Psoas muscle (tissue), 8 donors: ENCODE results near the gene KRTDAP. TPM values are rescaled to one million over a fixed set of nuclear protein-coding genes. Genes with fewer than 3 reads are reported as not detected.

Experiments used
- ATAC-seq, 4 donors: fragments of 200-7000 bp; cut with Tn5 transposase; one replicate each; pipeline ENCODE4 v1.9.1; 2020; ENCODE audit warnings: moderate library complexity in 3 of 4, mild to moderate bottlenecking in 2 of 4
- DNase-seq, 2 donors: peaks; one replicate each; pipeline ENCODE4 v3.0.0-alpha.2; 2020
- H3K27ac ChIP-seq: fragments of 200-600 bp; one replicate; pipeline ENCODE4 v1.8.0; 2022
- H3K27me3 ChIP-seq, 3 donors: fragments of 200-600 bp in 1 of 3; one replicate each; pipeline versions ENCODE4 v1.6.1 to v1.8.0; 2013 to 2022; ENCODE audit warnings: low read length in 2 of 3, mild to moderate bottlenecking in 2 of 3, moderate library complexity in 1 of 3; ENCODE audit not compliant: insufficient read depth in 3 of 3
- H3K36me3 ChIP-seq, 2 donors: fragments of 200-600 bp in 1 of 2; one replicate each; pipeline versions ENCODE4 v1.6.1 to v1.8.0; 2013 to 2022; ENCODE audit warnings: low read depth in 1 of 2, mild to moderate bottlenecking in 1 of 2, moderate library complexity in 1 of 2; ENCODE audit not compliant: insufficient read depth in 1 of 2
- H3K4me1 ChIP-seq: fragments of 200-600 bp; one replicate; pipeline ENCODE4 v1.8.0; 2022
- H3K4me3 ChIP-seq: fragments of 200-600 bp; one replicate; pipeline ENCODE4 v1.8.0; 2022; ENCODE audit warnings: mild to moderate bottlenecking
- H3K9me3 ChIP-seq: fragments of 200-600 bp; one replicate; pipeline ENCODE4 v1.8.0; 2022
- CTCF ChIP-seq: fragments of 200-600 bp; IDR thresholded peaks from one replicate; pipeline ENCODE4 v1.8.0; 2022; ENCODE audit warnings: antibody characterized with exemption
- WGBS, 3 donors: extraction: QIAGEN DNeasy Blood & Tissue Kit; methylation state at CpG; one replicate each; pipeline versions ENCODE4 v1.1.6 to v1.1.7; 2013; 5-methylcytosine and 5-hydroxymethylcytosine counted together
- intact Hi-C, 2 donors: fragments of 100-400 bp; cut with DNase I; formaldehyde crosslinking; loops; one replicate each; pipeline versions ENCODE4 v1.11.0 to v1.14.2; 2022
- polyA plus RNA-seq, 3 donors: library from polyadenylated mRNA; stranded (reverse); fragments of 200-250 nt; gene quantifications; one replicate each; pipeline ENCODE4 v1.2.3, GENCODE V29; 2013
- total RNA-seq, 4 donors: library from RNA; stranded (reverse); fragmentation: NEBNext Ultra II Directional in 2 of 4; extraction: Animal tissue kit (Norgen Biotek cat#: 25700) in 2 of 4; gene quantifications; one replicate each; pipeline versions ENCODE4 v1.2.1 to v1.2.4, GENCODE V29; 2021 to 2023
- donor health status: healthy with polysubstance abuse.
- donor health status: DM: no; HTN: no; CAD: no; lungs with moderate emphysema.
- donor health status: Bipolar disorder and iron deficiency.
- donor health status: healthy.
- donor health status: DM: yes; HTN: yes; CAD: no.
- donor health status: DM: no; HTN: no; CAD: no.
- donor health status: DM: no; HTN: no; CAD: no.
- donor health status: DM: yes; HTN: yes; CAD: no.

Gene KRTDAP
- total and polyA plus RNA-seq, 7 donors: not detected

DNA sequence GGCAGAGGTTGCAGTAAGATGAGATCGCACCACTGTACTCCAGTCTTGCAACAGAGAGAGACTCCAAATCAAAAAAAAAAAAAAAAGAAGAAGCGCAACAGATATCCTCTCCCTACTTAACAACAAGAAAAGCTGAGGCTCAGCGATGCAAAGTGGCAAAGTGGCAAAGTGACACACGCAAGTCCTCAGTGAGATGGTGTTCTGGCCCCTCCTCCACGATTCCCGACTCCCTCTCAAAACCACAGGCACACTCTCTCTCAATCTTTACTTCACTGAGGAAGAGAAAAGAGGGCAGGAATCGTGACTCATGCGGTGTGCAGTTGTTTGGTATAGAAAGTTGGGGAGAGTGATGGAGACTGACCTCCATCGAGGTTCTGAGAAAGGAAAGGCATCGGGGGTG lies 29.7 kb downstream of the KRTDAP start:
- Histone ChIP-seq H3K4me3 (no peak overlapping the region), H3K9me3 (no peaks in the 10 kb centered on the region), H3K36me3 (no peaks in the 10 kb centered on the region), H3K27me3 (peaks cover 0 to 2% (median 0%) of the 10 kb centered on the region in 3 donors), H3K4me1 (peaks cover 5% of the 10 kb centered on the region), H3K27ac (no peak overlapping the region)
- 87 to 93% (median 93%) methylated on average over 10 of the region's 10 CpGs for WGBS, 3 donors
- intact Hi-C loops: loop anchor here (10.0 kb wide), 1 partner anchor 106 kb away; the partner anchor contains the start of gene FFAR3 (in 2 of the 2)
- no peak for TF ChIP-seq CTCF
- no peak for ATAC-seq
- DNase-seq: peak in 1 of 2 donors; percentile 13

DNA sequence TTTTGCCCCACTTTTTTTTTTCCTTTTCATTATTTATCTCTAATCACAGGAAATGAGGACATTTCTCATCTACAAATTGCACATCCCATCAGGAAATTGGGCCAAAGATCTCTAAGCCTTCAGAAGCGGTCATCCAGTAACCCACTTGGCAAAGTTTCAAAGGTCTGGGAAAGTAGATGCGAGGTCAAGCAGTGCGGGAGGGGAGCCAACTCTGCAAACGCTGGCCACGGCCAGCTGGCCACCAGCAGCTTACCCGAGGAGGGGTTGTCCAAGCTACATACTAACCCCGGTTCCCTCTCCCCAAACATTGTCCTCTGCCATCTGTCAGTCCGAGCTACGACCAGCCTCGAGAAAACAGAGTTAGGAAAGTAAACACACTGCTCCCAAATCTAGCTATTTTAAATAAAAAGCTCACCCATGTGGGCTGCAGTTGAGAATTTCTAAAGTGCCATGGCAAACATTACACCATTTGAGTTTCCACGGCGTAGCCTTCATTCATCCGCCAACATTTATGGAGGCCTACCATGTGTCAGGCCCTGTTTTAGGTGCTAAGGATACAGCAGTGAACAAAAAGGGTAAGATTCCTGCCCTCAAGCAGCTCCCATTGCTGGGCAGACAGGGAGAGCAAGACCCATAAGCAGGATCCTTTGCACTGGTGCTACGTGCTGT lies 30.7 kb downstream of the KRTDAP start:
- no peak overlapping the region for H3K27ac ChIP-seq
- peaks cover 5% of the 10 kb centered on the region for H3K4me1 ChIP-seq
- H3K9me3 ChIP-seq: no peaks in the 10 kb centered on the region
- H3K4me3 ChIP-seq: no peak overlapping the region
- no peaks in the 10 kb centered on the region for H3K36me3 ChIP-seq
- DNase-seq (peak; percentile 43 to 77), ATAC-seq (peak in 2 of 4 donors; percentile 35 to 54)
- intact Hi-C loops: loop anchor here (10.0 kb wide), 1 partner anchor 105 kb away; the partner anchor contains the start of gene FFAR3 (in 2 of the 2)
- 13 to 17% (median 17%) methylated on average over 14 of the region's 14 CpGs for WGBS, 3 donors
- peaks cover 0 to 2% (median 0%) of the 10 kb centered on the region in 3 donors for H3K27me3 ChIP-seq
- no peak for TF ChIP-seq CTCF

DNA sequence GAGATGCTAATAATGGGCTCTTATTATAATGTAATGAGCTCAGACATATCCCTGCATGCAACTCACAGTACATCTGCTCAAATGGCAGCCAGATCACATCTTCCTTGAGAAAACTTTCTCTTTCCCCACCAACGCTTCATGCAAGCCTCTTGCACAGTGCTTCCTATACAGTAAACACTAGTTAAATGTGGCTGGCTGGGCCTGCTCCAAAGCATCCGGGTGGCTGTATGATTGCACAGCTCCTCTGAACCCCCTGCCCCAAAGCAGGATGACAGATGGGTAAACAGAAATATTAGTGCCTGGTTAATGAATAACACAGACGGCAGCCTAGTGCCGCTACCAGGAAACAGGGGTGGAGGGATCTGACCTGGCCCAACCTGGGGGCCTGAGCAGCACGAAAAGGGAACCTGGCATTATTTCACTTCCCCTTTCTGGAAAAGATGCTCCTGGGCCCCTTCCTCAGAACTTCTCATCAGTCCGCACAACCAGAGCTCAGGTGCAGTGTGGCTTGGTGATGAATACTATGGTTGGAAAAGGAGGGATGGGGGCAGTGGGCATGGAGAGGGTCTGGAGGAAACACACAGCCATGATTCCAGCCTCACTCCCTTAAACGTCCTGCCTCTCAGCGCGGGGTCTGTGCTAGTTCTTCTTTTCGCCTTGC lies 31.4 kb downstream of the KRTDAP start:
- DNase-seq (peak in 1 of 2 donors; percentile 12), ATAC-seq (no peak)
- no peak for TF ChIP-seq CTCF
- no peaks in the 10 kb centered on the region for H3K9me3 ChIP-seq
- WGBS, 3 donors: 37 to 49% (median 38%) methylated on average over 10 of the region's 10 CpGs
- H3K36me3 ChIP-seq: no peaks in the 10 kb centered on the region
- peaks cover 0 to 2% (median 0%) of the 10 kb centered on the region in 3 donors for H3K27me3 ChIP-seq
- intact Hi-C loops: no loop called here
- H3K27ac ChIP-seq: no peak overlapping the region
- H3K4me1 ChIP-seq: peaks cover 5% of the 10 kb centered on the region
- no peak overlapping the region for H3K4me3 ChIP-seq

- no peak for DNase-seq
- WGBS, 3 donors: 61 to 82% (median 81%) methylated on average over 1 of the region's 1 CpG
- peaks cover 5% of the 10 kb centered on the region for H3K4me1 ChIP-seq
- intact Hi-C loops: no loop called here
- no peaks in the 10 kb centered on the region for H3K36me3 ChIP-seq
- peaks cover 0 to 2% (median 0%) of the 10 kb centered on the region in 3 donors for H3K27me3 ChIP-seq
- H3K27ac ChIP-seq: no peak overlapping the region
- no peaks in the 10 kb centered on the region for H3K9me3 ChIP-seq
- no peak for ATAC-seq
- no peak for TF ChIP-seq CTCF
- H3K4me3 ChIP-seq: no peak overlapping the region
These were observed 32.1 kb downstream of the KRTDAP start for GRCh38 chr19:35458192-35458591.
